ENCODE data around the gene SORCS2.
"Not testable (repeated sequence)": the region's sequence is repeated elsewhere in the genome, so short reads cannot be mapped to it uniquely, and the experiment has no call there.

The SORCS2 gene

DNA sequence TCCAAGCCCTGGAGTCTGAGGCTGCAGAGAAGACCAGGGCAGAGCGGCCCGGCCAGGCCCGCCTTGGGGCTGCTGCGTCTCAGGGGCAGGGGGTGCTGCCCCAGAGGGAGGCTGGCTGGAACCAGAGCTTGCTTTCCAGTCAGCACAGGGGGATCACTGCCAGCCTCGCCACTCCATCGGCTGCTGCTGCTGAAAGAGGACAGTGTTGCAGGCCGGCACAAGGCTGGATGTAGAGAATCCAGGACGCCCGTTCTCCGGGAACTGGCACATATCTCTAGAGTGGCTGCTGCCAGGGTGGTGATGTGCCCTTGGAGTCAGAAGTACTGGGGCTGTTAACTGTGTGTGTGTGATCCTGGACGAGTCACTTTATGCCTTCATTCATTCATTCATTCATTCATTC, 31.9 kb upstream of the SORCS2 start:
- DNase-seq (ENCODE audit: low spot score), result no peak

DNA sequence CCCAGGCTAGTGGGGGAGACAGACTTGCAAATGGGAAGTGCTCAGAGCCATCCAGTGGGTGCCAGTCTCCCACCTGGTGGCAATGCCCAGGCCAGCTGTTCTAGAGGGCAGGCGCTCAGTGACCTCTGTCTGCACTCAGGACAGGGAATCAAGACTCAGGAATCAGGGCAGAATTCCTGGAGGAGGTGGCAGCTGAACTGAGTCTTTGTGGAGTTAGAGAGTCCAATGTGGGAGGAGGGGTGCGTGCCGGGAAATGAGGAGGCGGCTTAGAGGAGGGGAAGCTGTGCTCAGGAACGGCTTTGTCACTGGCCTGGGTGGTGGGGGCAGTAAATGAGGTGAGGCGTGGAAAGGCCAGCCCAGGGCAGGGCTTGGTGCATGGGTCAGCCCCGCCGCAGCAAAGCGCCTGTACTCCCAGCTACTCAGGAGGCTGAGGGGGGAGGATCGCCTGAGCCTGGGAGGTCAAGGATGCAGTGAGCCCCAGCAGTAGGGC, 31.3 kb upstream of the SORCS2 start:
- no peak for DNase-seq (ENCODE audit: low spot score)

DNA sequence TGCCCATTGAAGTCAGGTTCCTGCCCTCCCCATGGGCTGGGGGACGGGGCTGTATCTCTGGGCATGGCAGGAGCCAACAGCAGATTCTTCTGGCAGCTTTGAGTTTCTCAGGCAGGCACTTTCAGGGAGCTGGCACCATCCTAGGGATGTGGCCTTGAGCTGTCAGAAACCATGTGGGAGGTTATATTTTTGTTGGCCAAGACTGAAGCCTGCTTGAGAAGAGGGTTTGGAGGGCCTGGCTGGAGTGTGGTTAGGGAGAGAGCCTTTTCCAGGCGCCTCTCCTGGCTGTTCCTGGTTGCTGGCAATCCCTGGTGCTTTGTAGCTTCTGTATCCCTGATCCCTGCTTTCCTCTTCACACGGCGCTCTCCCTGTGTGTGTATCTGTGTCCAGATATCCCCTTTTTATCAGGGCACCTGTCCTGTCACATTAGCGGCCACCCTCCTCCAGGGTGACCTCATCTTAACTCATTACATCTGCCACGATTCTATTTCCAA, 30.6 kb upstream of the SORCS2 start:
- no peak for DNase-seq (ENCODE audit: low spot score)

- not testable (repeated sequence) for DNase-seq (ENCODE audit: low spot score)
Measured at GRCh38 chr4:7165056-7165873, 27.1 kb upstream of the SORCS2 start.

- DNase-seq (ENCODE audit: low spot score), result no peak
Measured at GRCh38 chr4:7165874-7166201, 26.5 kb upstream of the SORCS2 start.

- DNase-seq (ENCODE audit: low spot score), result no peak
Measured at GRCh38 chr4:7166237-7166636, 26.1 kb upstream of the SORCS2 start.

DNA sequence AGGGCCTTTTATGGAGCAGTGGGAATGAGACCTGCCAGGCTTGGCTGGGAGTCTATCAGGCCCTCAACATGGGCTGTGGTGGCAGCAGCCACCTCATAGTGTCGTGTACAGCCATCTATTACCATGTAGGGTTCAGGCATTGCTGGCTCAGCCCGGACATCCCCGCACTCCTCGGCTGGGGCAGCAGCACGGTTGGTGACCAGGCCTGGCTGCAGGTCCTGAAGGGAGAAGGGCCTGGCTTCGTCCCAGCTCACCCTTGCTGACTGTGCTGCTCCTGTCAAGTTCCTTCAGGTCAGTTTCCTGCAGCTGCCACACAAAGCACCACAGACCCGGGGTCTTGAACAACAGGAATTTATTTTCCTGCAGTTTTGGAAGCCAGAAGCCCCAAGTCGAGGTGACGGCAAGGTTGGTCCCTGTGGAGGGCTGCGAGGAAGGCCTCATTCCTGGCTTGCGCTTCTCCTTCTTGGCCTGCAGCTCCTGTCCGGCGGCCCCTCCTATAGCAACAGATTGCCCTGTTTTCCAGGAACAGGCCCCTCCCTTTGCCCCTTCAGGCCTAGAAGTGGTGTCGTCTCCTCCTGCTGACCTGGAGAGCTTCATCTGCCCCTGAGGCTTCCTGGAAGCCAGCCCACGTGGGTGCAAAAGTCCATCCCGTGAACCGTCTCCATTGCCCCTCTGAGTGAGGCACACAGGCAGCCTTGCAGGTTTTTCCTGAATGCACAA, 25.2 kb upstream of the SORCS2 start:
- DNase-seq (ENCODE audit: low spot score), result no peak

DNA sequence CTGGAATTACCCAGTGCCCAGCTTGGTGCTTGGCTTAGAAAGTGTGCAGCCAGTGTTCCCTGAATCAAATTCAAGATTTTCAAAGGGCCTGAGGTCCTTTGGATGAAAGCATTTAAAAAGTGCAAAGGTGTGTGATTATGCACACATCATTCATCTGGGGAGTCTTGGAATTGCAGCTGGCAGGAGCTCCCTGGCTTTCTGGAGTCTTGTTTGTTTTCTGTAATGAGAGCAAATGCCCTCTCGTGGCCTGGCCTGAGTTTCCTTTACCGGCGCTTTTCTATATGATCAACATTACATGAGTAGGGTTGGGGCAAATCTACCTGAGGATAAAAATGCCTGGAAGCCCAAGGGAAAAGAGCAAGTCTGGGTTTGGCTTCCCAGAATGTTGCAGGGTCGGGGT, 24.6 kb upstream of the SORCS2 start:
- no peak for DNase-seq (ENCODE audit: low spot score)

DNA sequence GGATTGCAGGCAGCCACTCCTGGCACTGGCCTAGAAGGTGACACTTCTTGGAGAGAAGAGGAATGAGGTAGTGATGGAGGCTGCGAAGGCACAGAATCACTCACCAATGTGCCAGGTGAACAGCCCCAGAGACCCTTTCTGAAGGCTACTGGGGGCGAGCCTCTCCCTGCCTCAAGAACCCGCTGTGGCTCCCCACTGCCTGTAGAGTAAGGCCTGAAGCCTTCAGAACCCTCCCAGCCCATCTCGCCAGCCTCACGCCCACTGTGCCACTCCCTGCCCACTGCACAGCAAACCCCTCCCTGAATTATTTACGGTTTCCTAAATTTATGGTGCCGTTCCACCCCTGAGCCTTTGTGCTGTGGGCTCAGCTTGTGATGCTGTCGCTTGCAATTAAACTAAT, 24.2 kb upstream of the SORCS2 start:
- DNase-seq (ENCODE audit: low spot score), result no peak

DNA sequence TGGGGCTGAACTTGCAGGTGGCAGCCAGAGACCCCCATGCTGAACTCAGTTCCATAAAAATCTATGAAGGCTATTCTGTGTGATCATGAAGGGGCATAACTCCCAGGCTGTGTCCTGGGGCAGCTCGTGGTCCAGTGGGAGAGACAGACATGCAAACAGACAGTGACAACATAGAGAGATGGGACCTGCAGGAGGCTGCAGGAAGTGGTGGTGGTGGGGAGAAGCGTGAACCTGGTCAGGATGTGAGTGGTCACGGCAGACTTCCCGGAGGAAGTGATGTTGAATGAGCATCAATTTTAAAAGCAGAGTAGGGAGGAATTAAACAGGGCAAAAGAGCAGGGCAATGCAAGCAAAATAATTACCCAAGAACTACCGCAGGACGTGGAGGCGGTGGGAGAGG, 23.2 kb upstream of the SORCS2 start:
- peak; percentile 44 for DNase-seq (ENCODE audit: low spot score)

GRCh38 chr4:7170012-7170411, 22.3 kb upstream of the SORCS2 start:
- DNase-seq (ENCODE audit: low spot score), result no peak

DNA sequence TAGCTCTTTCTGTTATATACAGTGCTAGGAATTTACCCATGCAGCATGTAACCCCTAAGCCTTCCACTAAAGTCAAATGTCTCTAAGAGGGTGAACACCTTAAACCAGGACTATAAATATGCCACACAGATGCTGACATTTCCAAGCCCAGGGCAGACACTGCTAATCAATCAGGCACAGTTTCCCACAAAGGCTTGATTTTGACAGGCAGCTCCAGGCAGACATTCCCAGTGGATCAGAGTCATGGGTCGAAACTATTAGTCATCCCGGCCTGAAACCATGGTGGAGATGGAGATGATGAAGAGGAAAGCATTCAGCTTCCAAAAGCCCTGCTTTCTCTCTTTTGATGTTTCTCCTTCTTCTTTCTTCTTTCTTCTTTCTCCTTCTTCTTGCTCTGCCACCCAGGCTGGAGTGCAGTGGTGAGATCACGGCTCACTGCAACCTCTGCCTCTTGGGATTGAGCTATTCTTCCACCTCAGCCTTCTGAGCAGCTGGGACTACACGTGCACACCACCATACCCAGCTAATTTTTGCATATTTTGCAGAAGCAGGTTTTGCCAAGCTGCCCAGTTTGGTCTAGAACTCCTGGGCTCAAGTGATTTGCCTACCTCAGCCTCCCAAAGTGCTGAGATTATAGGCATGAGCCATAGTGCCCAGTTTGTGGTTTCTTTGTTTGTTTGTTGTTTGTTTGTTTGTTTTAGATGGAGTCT, 21.0 kb upstream of the SORCS2 start:
- no peak for DNase-seq (ENCODE audit: low spot score)

DNA sequence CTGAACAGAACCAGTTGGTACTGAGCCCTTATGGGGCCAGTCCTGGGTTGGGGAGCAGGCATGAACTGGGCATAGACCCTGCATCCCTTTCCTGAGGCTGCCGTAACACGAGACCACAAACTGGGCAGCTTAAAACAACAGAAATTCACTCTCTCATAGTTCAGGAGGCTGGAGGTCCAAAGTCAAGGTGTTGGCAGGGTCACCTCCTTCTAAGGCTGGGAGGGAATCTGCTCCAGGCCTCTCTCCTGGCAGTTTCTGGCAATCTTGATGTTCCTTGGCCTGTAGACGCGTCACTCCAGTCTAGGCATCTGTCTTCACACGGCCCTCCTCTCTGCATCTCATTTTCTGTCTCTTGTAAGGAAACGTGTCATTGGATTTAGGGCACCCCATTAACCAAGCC, 19.8 kb upstream of the SORCS2 start:
- no peak for DNase-seq (ENCODE audit: low spot score)

GRCh38 chr4:7172946-7173345, 19.4 kb upstream of the SORCS2 start:
- no peak for DNase-seq (ENCODE audit: low spot score)

DNA sequence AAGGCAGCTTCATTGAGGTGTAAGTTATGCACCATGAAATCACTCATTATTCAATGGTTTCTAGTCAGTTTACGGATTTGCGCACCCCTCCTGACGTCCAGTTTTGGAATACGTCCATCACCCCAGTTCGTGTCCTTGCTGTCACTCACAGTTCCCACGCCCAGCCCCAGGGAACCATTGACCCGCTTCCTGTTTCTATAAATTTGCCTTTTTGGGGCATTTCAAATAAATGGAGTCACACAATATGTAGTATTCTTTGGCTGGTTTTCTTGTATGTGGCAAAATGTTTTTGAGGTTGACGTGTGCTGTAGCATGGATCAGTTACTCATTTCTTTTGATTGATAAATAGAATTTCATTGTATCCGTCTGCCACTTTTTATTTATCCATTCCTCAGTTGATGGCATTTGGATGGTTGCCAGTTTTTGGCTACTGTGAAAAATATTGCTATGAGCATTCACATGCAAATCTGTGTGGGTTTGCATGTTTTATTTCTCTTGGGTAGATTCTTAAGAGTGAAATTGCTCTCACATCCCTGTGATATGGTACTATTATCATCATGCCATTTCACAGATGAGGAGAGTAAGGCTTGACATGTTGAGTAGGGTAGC, 18.4 kb upstream of the SORCS2 start:
- DNase-seq (ENCODE audit: low spot score), result no peak

GRCh38 chr4:7179158-7179557, 13.2 kb upstream of the SORCS2 start:
- no peak for DNase-seq (ENCODE audit: low spot score)

GRCh38 chr4:7180938-7181337, 11.4 kb upstream of the SORCS2 start:
- DNase-seq (ENCODE audit: low spot score), result no peak

GRCh38 chr4:7182616-7183015, 9.7 kb upstream of the SORCS2 start:
- no peak for DNase-seq (ENCODE audit: low spot score)

DNA sequence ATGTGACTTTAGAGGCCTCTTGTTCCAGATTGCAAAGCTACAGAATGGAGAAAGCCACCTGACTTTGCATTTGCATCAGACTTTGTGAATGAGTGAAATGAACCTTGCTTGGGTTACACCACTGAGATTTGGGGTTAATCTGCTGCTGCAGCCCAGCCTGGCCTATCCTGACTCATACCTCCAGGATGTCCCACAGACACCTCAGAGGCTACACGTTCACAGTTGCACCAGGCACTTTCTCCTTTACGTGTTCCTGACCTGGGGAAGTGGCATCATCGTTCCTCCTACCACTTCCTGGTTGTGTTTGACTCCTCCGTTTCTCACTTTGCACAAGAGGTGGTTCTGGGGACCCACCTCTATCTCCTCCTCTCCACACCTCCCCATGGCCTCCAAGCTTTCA, 9.2 kb upstream of the SORCS2 start:
- no peak for DNase-seq (ENCODE audit: low spot score)

DNA sequence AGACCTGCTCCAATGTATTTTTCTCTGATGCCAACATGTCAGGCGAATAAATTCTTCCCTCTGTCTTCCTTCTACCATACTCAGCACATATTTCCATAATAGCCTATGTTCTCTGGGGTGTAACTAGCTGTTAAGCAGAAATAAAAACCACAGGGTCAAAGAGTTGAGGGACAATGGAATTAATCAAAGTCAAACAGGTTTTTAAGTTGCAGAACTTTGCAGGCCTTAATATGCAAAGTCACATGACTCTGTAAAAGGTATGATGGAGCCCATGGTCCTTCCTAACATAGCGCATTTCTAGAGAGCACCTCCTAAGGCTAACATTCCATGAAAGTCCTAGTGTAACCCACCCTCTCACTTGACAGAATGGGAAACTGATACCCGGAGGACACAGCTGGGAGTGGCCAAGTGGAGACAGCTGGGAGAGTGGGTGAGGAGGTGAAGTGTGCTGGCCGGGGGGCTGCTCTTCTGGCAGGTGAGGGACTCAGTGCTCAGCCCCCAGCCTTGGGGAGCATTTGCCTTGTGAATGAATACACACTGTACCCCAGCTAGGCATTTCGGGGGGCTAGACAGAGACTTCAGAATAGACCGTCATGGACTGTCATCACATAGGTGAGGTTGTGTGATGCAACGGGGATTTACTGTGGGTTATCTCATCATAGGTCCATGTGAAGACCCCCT, 8.4 kb upstream of the SORCS2 start:
- DNase-seq (ENCODE audit: low spot score), result no peak

- no peak for DNase-seq (ENCODE audit: low spot score)
Measured at GRCh38 chr4:7185487-7186030, 6.8 kb upstream of the SORCS2 start.

- no peak for DNase-seq (ENCODE audit: low spot score)
Measured at GRCh38 chr4:7186031-7186430, 6.3 kb upstream of the SORCS2 start.

Measured in kidney capillary endothelial cell (primary cell).